ENCODE measurements around the gene MDC1.

DNA sequence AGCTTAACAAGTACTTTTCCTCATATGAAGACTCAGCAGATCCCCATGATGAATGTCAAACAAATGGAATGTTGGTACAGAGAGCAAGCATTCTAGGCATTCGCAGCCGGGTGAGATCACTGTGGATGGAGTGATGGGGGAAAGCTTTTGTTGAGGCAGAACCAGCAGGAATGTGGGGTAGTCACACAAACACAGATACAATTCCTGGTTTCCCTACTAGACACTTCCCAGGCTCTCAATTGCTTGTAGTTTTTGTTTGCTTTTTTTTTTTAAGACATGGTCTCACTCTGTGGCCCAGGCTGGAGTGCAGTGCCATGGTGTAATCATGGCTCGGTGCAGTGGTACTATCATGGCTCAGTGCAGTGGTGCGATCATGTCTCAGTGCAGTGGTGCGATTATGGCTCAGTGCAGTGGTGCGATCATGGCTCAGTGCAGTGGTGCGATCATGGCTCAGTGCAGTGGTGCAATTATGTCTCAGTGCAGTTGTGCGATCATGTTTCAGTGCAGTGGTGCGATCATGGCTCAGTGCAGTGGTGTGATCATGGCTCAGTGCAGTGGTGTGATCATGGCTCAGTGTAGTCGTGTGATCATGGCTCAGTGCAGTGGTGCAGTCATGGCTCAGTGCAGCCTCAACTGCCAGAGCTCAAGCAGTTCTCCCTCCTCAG lies 42.6 kb upstream of the MDC1 start:
- TF ChIP-seq YY1 (IDR thresholded peaks at IDR 0.05; ENCODE audit: insufficient read depth, insufficient read length): no peak
- TF ChIP-seq SUZ12 (IDR thresholded peaks at IDR 0.05; ENCODE audit: extremely low read depth, insufficient read depth, insufficient read length): no peak

Measured in NT2/D1 (cell line).